ENCODE measurements around the gene TALDO1. TPM values are rescaled to one million over a fixed set of nuclear protein-coding genes. Genes with fewer than 3 reads are reported as not detected.

The TALDO1 gene
- total and polyA plus RNA-seq, 2 of the 8 experiments (the other 6 are each of a cell fraction or from before 2014, with no cell fraction given) = 265 to 308 TPM

DNA sequence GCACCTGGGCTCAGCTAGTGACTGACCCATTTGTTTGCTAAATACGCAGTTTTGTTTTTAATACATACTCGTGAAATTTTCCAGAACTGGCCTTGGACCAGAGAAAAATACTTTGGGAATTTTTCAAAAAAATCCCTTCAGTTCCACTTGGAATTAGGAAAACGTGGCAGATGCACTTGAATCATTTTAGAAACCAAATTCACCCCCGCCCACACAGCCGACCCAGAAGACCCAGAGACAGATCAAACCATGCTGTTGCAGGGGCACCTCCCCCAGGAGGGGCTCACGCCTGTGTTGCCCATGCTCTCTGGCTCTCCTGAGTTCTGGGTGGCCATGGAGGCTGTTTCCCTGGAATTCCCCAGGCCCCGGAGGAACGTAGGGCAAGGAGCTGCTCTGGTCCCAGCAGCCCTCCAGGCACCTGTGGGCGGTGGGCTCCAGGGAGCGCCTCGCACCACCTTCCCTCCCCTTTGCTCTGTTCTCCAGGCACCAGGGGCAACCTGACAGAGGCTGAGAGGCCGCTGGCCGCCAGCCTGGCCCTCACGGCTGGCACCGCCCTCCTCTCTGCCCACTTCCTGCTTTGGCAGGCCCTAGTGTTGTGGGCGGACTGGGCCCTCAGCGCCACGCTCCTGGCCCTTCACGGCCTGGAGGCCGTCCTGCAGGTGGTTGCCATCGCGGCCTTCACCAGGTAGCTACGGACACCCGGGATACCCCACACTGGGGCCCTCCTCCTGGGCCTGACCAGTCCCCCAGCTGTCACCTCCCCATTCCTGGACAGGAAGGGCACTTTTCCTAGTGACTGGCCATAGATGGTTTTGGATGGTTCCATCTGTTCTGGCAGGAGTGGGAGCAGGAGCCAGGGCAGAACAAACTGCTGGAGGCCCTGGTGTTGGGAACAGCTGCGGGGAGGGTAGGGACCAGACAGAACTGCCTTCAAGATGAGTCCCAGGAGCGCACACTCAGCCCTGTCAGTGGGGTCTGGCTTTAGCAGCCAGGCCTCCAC is 44.5 kb upstream of the TALDO1 start:
- CTCF ChIA-PET (ENCODE audit: partially characterized antibody) = interaction anchor here (0.6 to 1.6 kb wide), 5 partner anchors 17 to 35 kb away, joined by 3 to 6 read pairs (median 3); no protein-coding TSS in a partner anchor
- no peaks in the 10 kb centered on the region for H3K79me2 ChIP-seq (ENCODE audit: control insufficient read depth in 1 of 2, insufficient read depth in 2 of 2, low read length in 2 of 2)
- no peaks in the 10 kb centered on the region for H3K36me3 ChIP-seq (ENCODE audit: control insufficient read depth in 2 of 4, insufficient read depth in 4 of 4, low read length in 3 of 4)

More for the DNA sequence above, 44.5 kb upstream of the TALDO1 start:
- no peak overlapping the region for H3K4ac ChIP-seq (replicated peaks; ENCODE audit: insufficient read length, low read depth, low read length)
- no peak overlapping the region; the same call in 1 of the 2 replicates for H3K18ac ChIP-seq (ENCODE audit: extremely low read depth, low read length)
- no peaks in the 10 kb centered on the region for H3K27me3 ChIP-seq (replicated peaks in 1 of 4; ENCODE audit: control insufficient read depth in 3 of 4, extremely low read depth in 1 of 4, insufficient read depth in 3 of 4, low read length in 3 of 4)
- no peak overlapping the region for H4K5ac ChIP-seq (ENCODE audit: insufficient read length, low read depth, low read length)
- no peak overlapping the region for H3K4me3 ChIP-seq (ENCODE audit: extremely low read depth in 1 of 4, insufficient read depth in 2 of 4, low read depth in 3 of 4, low read length in 4 of 4)
- no peaks in the 10 kb centered on the region for H3K9me3 ChIP-seq (ENCODE audit: insufficient read depth in 2 of 2, low read depth in 1 of 2, low read length in 1 of 2)
- H3K14ac ChIP-seq (ENCODE audit: insufficient read length) = no peak overlapping the region
- H3K56ac ChIP-seq (replicated peaks; ENCODE audit: insufficient read length, low read depth, low read length) = no peak overlapping the region
- H3K27ac ChIP-seq (ENCODE audit: low read depth, low read length) = no peak overlapping the region
- H2AK5ac ChIP-seq (ENCODE audit: low read depth, low read length) = no peak overlapping the region
- H3K9ac ChIP-seq (replicated peaks in 1 of 4; ENCODE audit: extremely low read depth in 1 of 4, low read depth in 3 of 4, low read length in 3 of 4) = no peak overlapping the region; a peak in 1 of 7 replicates
- H3K23ac ChIP-seq (ENCODE audit: insufficient read length) = no peak overlapping the region
- FAIRE-seq (no peak), DNase-seq (ENCODE audit: low read depth in 1 of 2, low spot score in 2 of 2) (no peak)
- H3K4me1 ChIP-seq (replicated peaks in 1 of 4; ENCODE audit: control insufficient read depth in 3 of 4, insufficient read depth in 4 of 4, low read length in 3 of 4) = peaks cover 0 to 30% (median 26%) of the 10 kb centered on the region in 4 experiments; a peak in 6 of 7 replicates
- H2AFZ ChIP-seq (ENCODE audit: low read length) = no peak overlapping the region
- H2BK12ac ChIP-seq (ENCODE audit: low read depth, low read length) = no peak overlapping the region
- peaks cover 8% of the 10 kb centered on the region; the same call in 1 of the 2 replicates for H3K23me2 ChIP-seq (ENCODE audit: low read depth, low read length)
- H3K4me2 ChIP-seq (ENCODE audit: insufficient read depth in 1 of 2, low read depth in 2 of 2, low read length in 2 of 2) = no peak overlapping the region
- no peaks in the 10 kb centered on the region for H3K79me1 ChIP-seq (ENCODE audit: low read depth, low read length)
- 91% methylated on average over 23 of the region's 26 CpGs; no CpG with 5 or more reads in 1 of the 2 experiments for WGBS, 2 experiments (ENCODE audit: extremely low coverage in 1 of 2, insufficient coverage in 1 of 2, insufficient read length in 1 of 2, insufficient replicate concordance in 2 of 2, low coverage in 1 of 2, low lambda C conversion rate in 2 of 2, missing lambda C conversion rate in 1 of 2)
- POLR2A ChIA-PET (ENCODE audit: partially characterized antibody) = interaction anchor here (0.9 to 2.0 kb wide), 6 partner anchors 17 to 121 kb away, joined by 3 to 5 read pairs (median 4); no protein-coding TSS in a partner anchor
- no peak overlapping the region for H2BK5ac ChIP-seq (ENCODE audit: low read depth, low read length)
- no peak overlapping the region for H2BK20ac ChIP-seq (ENCODE audit: low read length)
- TF ChIP-seq, protein P1, sequence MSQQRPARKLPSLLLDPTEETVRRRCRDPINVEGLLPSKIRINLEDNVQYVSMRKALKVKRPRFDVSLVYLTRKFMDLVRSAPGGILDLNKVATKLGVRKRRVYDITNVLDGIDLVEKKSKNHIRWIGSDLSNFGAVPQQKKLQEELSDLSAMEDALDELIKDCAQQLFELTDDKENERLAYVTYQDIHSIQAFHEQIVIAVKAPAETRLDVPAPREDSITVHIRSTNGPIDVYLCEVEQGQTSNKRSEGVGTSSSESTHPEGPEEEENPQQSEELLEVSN (IDR thresholded peaks at IDR 0.05) = no peak
- no peak for TF ChIP-seq SIRT6 (IDR thresholded peaks at IDR 0.05; ENCODE audit: low read length)
- no peak for TF ChIP-seq CTBP2 (IDR thresholded peaks at IDR 0.05; ENCODE audit: borderline replicate concordance, insufficient read depth, insufficient read length, low read length)
- TF ChIP-seq SUZ12 (IDR thresholded peaks at IDR 0.05; ENCODE audit: low read length) = no peak
- no peak for TF ChIP-seq HDAC6 (IDR thresholded peaks at IDR 0.05; ENCODE audit: low read depth, low read length)
- TF ChIP-seq TCF12 (IDR thresholded peaks at IDR 0.05; ENCODE audit: low read depth, low read length) = no peak
- H4K20me1 ChIP-seq (replicated peaks in 1 of 2; ENCODE audit: control insufficient read depth in 1 of 2, insufficient read depth in 2 of 2, low read length in 2 of 2) = peaks cover 1 to 4% of the 10 kb centered on the region in 2 experiments
- H4K8ac ChIP-seq (ENCODE audit: extremely low read depth, insufficient read depth, low read length) = no peak overlapping the region; the same call in 1 of the 2 replicates
- H2BK15ac ChIP-seq (ENCODE audit: low read length) = no peak overlapping the region
- H2BK120ac ChIP-seq (replicated peaks; ENCODE audit: low read depth, low read length) = no peak overlapping the region
- H4K91ac ChIP-seq (replicated peaks; ENCODE audit: insufficient read length, low read length) = no peak overlapping the region

Data from H1 (cell line).